GM12878 (cell line): ENCODE results near the gene ARSD. TPM values are rescaled to one million over a fixed set of nuclear protein-coding genes. Genes with fewer than 3 reads are reported as not detected.

Experiments used
- ATAC-seq: fragments of 200-7000 bp; cut with Tn5 transposase; 3 replicates; pipeline ENCODE4 v1.9.1; 2020; ENCODE audit warnings: mild to moderate bottlenecking, moderate library complexity
- BruUV-seq: library from RNA; stranded (reverse); fragments of 400-500 nt; replicated peaks from 2 replicates; lab custom pipeline; 2021; lab: Mats Ljungman, UMichigan
- CTCF ChIA-PET: fragments of 300-600 bp; sonication (Branson Sonifier 250); formaldehyde crosslinking; extraction: SDS; loops from one replicate; lab custom pipeline; 2021; ENCODE audit warnings: inconsistent platforms; lab: Yijun Ruan, JAX
- POLR2A ChIA-PET: fragments of 350-600 bp; formaldehyde crosslinking; extraction: SDS; loops from one replicate; lab custom pipeline; 2021; ENCODE audit warnings: inconsistent platforms; lab: Charles Lee
- RAD21 ChIA-PET: fragments of 300-600 bp; sonication (Branson Sonifier 250); formaldehyde crosslinking; loops from one replicate; lab custom pipeline; 2023; ENCODE audit warnings: antibody characterized with exemption; ENCODE audit not compliant: unreplicated experiment; lab: Charles Lee
- SMC1A ChIA-PET: fragments of 300-600 bp; sonication (Branson Sonifier 250); formaldehyde crosslinking; loops from one replicate; lab custom pipeline; 2023; ENCODE audit not compliant: unreplicated experiment, uncharacterized antibody; lab: Charles Lee
- DNase-seq: peaks from one replicate; pipeline ENCODE4 v3.0.0-alpha.2; 2011; ENCODE audit warnings: low read depth, low spot score
- FAIRE-seq: peaks from 3 replicates; lab custom pipeline; 2011; peaks lifted over from hg19 to GRCh38; lab: Jason Lieb, UNC
- H2AFZ ChIP-seq: 2 replicates; pipeline ENCODE4 v1.6.0; 2011; ENCODE audit warnings: low read depth, low read length, control low read depth; ENCODE audit not compliant: control insufficient read depth
- H3K27ac ChIP-seq: 2 replicates; pipeline ENCODE4 v1.5.1; 2011; ENCODE audit warnings: control low read depth; ENCODE audit not compliant: control insufficient read depth, insufficient read depth
- H3K27me3 ChIP-seq, 2 experiments: replicated peaks in 1 of 2; 2 replicates each; pipeline versions ENCODE4 v1.6.0 to v1.6.1; 2011; ENCODE audit warnings: low read length in 1 of 2; ENCODE audit not compliant: control insufficient read depth in 2 of 2, insufficient read depth in 2 of 2
- H3K36me3 ChIP-seq, 2 experiments: 2 replicates each; pipeline ENCODE4 v1.5.1; 2011; ENCODE audit warnings: low read length in 1 of 2; ENCODE audit not compliant: control insufficient read depth in 2 of 2, insufficient read depth in 2 of 2
- H3K4me1 ChIP-seq: 2 replicates; pipeline ENCODE4 v1.6.1; 2011; ENCODE audit warnings: mild to moderate bottlenecking, low read length, moderate library complexity, mixed read lengths; ENCODE audit not compliant: control insufficient read depth, insufficient read depth
- H3K4me2 ChIP-seq: 2 replicates; pipeline ENCODE4 v1.6.0; 2011; ENCODE audit warnings: control low read depth; ENCODE audit not compliant: control insufficient read depth, insufficient read depth
- H3K4me3 ChIP-seq: fragments of 200-600 bp; sonication (generic); 2 replicates; pipeline ENCODE4 v1.5.1; 2016
- H3K79me2 ChIP-seq: 2 replicates; pipeline ENCODE4 v1.6.0; 2011; ENCODE audit warnings: low read length; ENCODE audit not compliant: control insufficient read depth, insufficient read depth
- H3K9ac ChIP-seq: 2 replicates; pipeline ENCODE4 v1.8.0; 2011; ENCODE audit warnings: low read length, control low read depth, mixed read lengths; ENCODE audit not compliant: control insufficient read depth, insufficient read depth
- H3K9me3 ChIP-seq: replicated peaks from 3 replicates; pipeline ENCODE4 v1.5.1; 2011; ENCODE audit warnings: mild to moderate bottlenecking, low read length; ENCODE audit not compliant: control insufficient read depth, insufficient read depth
- H4K20me1 ChIP-seq: 2 replicates; pipeline ENCODE4 v1.6.0; 2011; ENCODE audit not compliant: control insufficient read depth, insufficient read depth
- BRCA1 ChIP-seq: IDR thresholded peaks from 2 replicates; pipeline ENCODE4 v1.6.1; 2011; ENCODE audit warnings: low read depth, low read length, improper control_type of control experiment
- ESRRA ChIP-seq: IDR thresholded peaks from 2 replicates; pipeline ENCODE4 v1.6.1; 2012; ENCODE audit warnings: mild to moderate bottlenecking, low read length, improper control_type of control experiment
- GATAD2B ChIP-seq: fragments of 450-650 bp; conservative IDR thresholded peaks from 2 replicates; pipeline ENCODE4 v1.6.1; 2017; ENCODE audit warnings: low read depth, mild to moderate bottlenecking, moderate library complexity
- HDAC2 ChIP-seq: fragments of 200-600 bp; sonication (generic); IDR thresholded peaks from 2 replicates; pipeline ENCODE4 v1.6.1; 2017
- IRF5 ChIP-seq: fragments of 450-650 bp; IDR thresholded peaks from 2 replicates; pipeline ENCODE4 v1.6.1; 2017; ENCODE audit warnings: borderline replicate concordance
- MTA2 ChIP-seq: fragments of 450-650 bp; IDR thresholded peaks from 2 replicates; pipeline ENCODE4 v1.6.1; 2016; ENCODE audit warnings: low read depth, mild to moderate bottlenecking, moderate library complexity
- MTA3 ChIP-seq: IDR thresholded peaks from 2 replicates; pipeline ENCODE4 v1.6.1; 2012; ENCODE audit warnings: low read length, inconsistent platforms, borderline replicate concordance
- PAX8 ChIP-seq: fragments of 450-650 bp; IDR thresholded peaks from 2 replicates; pipeline ENCODE4 v1.6.1; 2017; ENCODE audit warnings: mild to moderate bottlenecking, moderate library complexity
- POU2F2 ChIP-seq: IDR thresholded peaks from 3 replicates; pipeline ENCODE4 v1.6.1; 2011; ENCODE audit warnings: low read depth, mild to moderate bottlenecking, low read length, borderline replicate concordance
- RELB ChIP-seq: fragments of 450-650 bp; IDR thresholded peaks from 2 replicates; pipeline ENCODE4 v1.6.1; 2017; ENCODE audit warnings: low read depth, mild to moderate bottlenecking, moderate library complexity
- SPI1 ChIP-seq: IDR thresholded peaks from 2 replicates; pipeline ENCODE4 v1.6.1; 2011; ENCODE audit warnings: low read depth, mild to moderate bottlenecking, low read length, moderate library complexity, borderline replicate concordance; ENCODE audit not compliant: insufficient read depth
- SREBF2 ChIP-seq: IDR thresholded peaks from 2 replicates; pipeline ENCODE4 v1.6.1; 2012; ENCODE audit warnings: mild to moderate bottlenecking, low read length
- TCF7 ChIP-seq: IDR thresholded peaks from 2 replicates; pipeline ENCODE4 v1.6.1; 2014; ENCODE audit warnings: antibody characterized with exemption, borderline replicate concordance
- ZBTB40 ChIP-seq: fragments of 450-650 bp; IDR thresholded peaks from 2 replicates; pipeline ENCODE4 v1.6.1; 2016; ENCODE audit warnings: mild to moderate bottlenecking, moderate library complexity, borderline replicate concordance
- ZNF24 ChIP-seq: fragments of 450-650 bp; IDR thresholded peaks from 2 replicates; pipeline ENCODE4 v1.6.1; 2017; ENCODE audit warnings: antibody characterized with exemption, mild to moderate bottlenecking
- ZNF274 ChIP-seq: IDR thresholded peaks from one replicate; pipeline ENCODE4 v1.8.0; 2011; ENCODE audit not compliant: insufficient read length, insufficient read depth
- ZZZ3 ChIP-seq: IDR thresholded peaks from 2 replicates; pipeline ENCODE4 v1.6.1; 2011; ENCODE audit warnings: low read depth; ENCODE audit not compliant: control insufficient read depth, insufficient read length
- WGBS: methylation state at CpG from one replicate; pipeline ENCODE4 v1.1.6; 2016; ENCODE audit warnings: low lambda C conversion rate; ENCODE audit not compliant: insufficient replicate concordance, insufficient coverage; ENCODE audit errors: missing lambda C conversion rate; 5-methylcytosine and 5-hydroxymethylcytosine counted together
- in situ Hi-C: fragments of 300-500 bp; cut with MboI; formaldehyde crosslinking; loops from 9 replicates; pipeline ENCODE4 v1.14.3; 2018; ENCODE audit warnings: mixed read lengths
- intact Hi-C: fragments of 100-400 bp; cut with micrococcal nuclease; formaldehyde crosslinking; loops from one replicate; pipeline ENCODE4 v1.14.2; 2022; ENCODE audit not compliant: unreplicated experiment
- polyA plus RNA-seq, 11 experiments: library from polyadenylated mRNA; depleted of rRNA in 4 of 11; unstranded in 6 of 11; stranded (reverse) in 5 of 11; fragments of >200 nt; fragmentation: Nextera tagmentation in 4 of 11; fragmentation: Illumina TruSeq in 1 of 11; extraction: Ambion mirVana in 4 of 11; extraction: Trizol in 1 of 11; gene quantifications; 1 replicate in 1 of 11; 2 replicates in 10 of 11; pipeline versions ENCODE4 v1.2.1 to v1.2.3, GENCODE V29; 2011 to 2016; ENCODE audit warnings: inconsistent platforms in 2 of 11, missing spikeins in 2 of 11, low read depth in 1 of 11
- total RNA-seq, 4 experiments: library from RNA; depleted of rRNA in 3 of 4; stranded (reverse); fragments of >200 nt in 3 of 4; fragmentation: Illumina TruSeq in 1 of 4; extraction: Trizol in 1 of 4; gene quantifications; 2 replicates each; pipeline versions ENCODE4 v1.2.1 to v1.2.3, GENCODE V29; 2013 to 2021

The ARSD gene
- total and polyA plus RNA-seq, 10 of the 15 experiments (the other 5 are each of a cell fraction or from before 2014, with no cell fraction given), result 0.05 to 1.5 (median 0.43) TPM

GRCh38 chrX:2888309-2888708 lies 40.8 kb downstream of the ARSD start:
- Histone ChIP-seq H3K4me1 (no peaks in the 10 kb centered on the region), H2AFZ (no peak overlapping the region), H4K20me1 (no peaks in the 10 kb centered on the region), H3K36me3 (no peaks in the 10 kb centered on the region), H3K27ac (no peak overlapping the region), H3K4me3 (no peak overlapping the region), H3K9ac (no peak overlapping the region), H3K9me3 (no peaks in the 10 kb centered on the region), H3K27me3 (no peaks in the 10 kb centered on the region), H3K79me2 (no peaks in the 10 kb centered on the region), H3K4me2 (no peak overlapping the region)
- ChIA-PET CTCF (no interaction called here), SMC1A (no interaction called here), POLR2A (no interaction called here), RAD21 (no interaction called here)
- FAIRE-seq (no peak), DNase-seq (no peak), ATAC-seq (no peak)
- TF ChIP-seq MTA2 (no peak), SREBF2 (no peak), PAX8 (no peak), HDAC2 (no peak), SPI1 (no peak), GATAD2B (no peak), ZNF24 (no peak), ZBTB40 (no peak), MTA3 (no peak), POU2F2 (no peak), RELB (no peak), ZNF274 (no peak), ZZZ3 (no peak), ESRRA (no peak), BRCA1 (no peak), TCF7 (no peak), IRF5 (no peak)
- no TSS peak for BruUV-seq
- intact Hi-C loops, result no loop called here
- in situ Hi-C loops, result no loop called here
- 55% methylated on average over 7 of the region's 7 CpGs for WGBS
